Right forelimb (tissue), 1 donor: ENCODE results near the gene ZBTB44.
"Not testable (repeated sequence)": the region's sequence is repeated elsewhere in the genome, so short reads cannot be mapped to it uniquely, and the experiment has no call there.

Source experiments
- DNase-seq: peaks from one replicate; pipeline ENCODE4 v3.0.0-alpha.2; 2018

The ZBTB44 gene, protein sequence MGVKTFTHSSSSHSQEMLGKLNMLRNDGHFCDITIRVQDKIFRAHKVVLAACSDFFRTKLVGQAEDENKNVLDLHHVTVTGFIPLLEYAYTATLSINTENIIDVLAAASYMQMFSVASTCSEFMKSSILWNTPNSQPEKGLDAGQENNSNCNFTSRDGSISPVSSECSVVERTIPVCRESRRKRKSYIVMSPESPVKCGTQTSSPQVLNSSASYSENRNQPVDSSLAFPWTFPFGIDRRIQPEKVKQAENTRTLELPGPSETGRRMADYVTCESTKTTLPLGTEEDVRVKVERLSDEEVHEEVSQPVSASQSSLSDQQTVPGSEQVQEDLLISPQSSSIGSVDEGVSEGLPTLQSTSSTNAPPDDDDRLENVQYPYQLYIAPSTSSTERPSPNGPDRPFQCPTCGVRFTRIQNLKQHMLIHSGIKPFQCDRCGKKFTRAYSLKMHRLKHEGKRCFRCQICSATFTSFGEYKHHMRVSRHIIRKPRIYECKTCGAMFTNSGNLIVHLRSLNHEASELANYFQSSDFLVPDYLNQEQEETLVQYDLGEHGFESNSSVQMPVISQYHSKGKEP

DNA sequence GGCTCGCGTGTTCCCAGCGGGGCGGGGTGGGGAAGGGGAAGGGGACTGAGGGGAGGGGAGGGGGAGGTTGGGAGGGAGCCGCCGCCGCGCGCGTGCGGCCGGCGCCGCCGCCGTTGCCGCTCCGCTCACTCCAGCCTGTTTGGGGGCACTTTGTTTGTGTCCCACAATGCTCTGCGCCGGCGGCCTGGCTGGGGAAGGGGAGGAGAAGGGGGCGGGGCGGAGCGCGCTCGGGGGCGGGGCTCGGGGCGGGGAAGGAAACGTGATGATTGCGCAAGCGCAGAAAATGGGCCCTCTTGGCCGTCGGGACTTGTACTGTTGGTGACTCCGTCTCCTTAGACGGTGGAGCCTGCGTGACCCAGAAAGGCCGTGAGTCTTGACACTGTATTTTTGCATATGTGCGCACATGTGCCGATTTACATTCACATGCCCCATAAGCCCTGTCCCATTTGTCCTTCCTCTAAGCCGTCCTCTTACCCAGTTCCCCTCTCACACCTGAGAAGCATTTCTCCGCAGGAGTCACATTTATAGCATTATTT is at the start of gene ZBTB44:
TSS of gene ZBTB44 (minus strand) at position 168 of the 536 bp plus-strand sequence. CDS start 53,044 bp downstream, outside the sequence.
- DNase-seq = peak; percentile 96

DNA sequence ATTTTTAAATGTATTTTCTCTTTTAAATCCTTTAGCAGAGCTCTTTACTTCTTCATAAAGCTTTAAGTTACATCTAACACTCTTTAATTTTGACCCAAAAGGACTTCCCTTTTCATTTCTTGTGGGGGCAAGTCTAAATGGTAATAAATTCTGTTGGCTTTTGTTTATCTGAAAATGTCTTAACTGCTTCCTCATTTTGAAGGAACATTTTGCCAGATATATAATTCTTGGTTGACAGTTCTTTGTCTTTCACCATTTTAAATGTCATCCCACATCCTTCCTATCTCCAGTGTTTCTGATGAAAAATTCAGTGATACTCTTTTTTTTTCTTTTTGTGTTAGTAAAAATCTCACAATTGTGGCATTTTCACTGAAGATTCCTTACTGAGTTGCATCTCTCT is 44.7 kb upstream of the ZBTB44 start:
- no peak for DNase-seq

DNA sequence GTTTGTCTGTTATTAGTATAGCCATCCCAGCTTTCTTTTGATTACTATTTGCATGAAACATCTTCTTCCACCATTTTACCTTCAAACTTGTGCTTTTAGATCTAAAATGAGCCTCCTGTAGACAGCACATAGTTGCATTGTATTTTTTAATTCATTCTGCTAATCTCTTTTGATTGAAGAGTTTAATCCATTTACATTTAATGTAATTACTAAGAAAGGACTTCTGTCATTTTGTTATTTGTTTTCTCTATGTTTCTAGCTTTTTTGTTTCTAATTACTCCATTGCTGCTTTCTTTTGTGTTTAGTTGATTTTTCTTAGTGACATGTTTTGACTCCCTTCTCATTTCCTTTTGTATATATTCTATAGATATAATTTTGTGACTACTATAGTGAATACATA is 43.7 kb upstream of the ZBTB44 start:
- no peak for DNase-seq

DNA sequence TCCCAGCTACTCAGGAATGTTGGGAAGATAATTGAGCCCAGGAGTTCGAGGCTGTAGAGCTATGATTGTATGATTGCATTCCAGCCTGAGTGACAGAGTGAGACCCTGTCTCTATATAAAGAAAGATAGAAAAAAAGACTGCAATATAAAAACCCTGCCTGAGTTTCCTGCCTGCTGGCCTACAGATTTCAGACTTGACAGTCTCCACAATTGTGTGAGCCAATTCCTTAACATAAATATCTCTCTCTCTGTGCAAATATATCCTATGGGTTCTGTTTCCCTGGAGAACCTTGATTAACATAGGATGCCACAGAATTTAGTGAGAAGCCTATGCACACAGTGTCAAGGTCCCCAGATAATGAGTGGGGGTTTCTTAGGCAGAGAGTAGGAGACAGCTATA is 32.5 kb upstream of the ZBTB44 start:
- no peak for DNase-seq

DNA sequence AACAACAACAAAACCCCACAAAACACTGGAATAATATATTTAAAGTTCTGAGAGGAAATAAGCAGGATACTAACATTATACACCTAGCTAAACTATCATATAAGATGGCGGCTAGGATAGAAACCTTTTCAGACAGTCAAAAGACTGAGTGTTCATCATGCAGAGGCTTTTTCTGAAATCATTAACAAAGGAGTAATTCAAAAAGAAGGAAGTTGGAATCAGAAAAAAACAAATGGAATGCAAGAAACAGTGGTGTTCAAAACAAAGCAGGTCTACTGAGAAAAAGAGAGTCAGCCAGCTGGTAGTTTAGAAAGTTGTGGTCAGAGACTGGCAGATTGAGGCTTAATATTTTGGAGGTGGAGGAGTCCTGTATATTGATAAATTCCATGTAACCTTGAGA is 30.1 kb upstream of the ZBTB44 start:
- DNase-seq = no peak

DNA sequence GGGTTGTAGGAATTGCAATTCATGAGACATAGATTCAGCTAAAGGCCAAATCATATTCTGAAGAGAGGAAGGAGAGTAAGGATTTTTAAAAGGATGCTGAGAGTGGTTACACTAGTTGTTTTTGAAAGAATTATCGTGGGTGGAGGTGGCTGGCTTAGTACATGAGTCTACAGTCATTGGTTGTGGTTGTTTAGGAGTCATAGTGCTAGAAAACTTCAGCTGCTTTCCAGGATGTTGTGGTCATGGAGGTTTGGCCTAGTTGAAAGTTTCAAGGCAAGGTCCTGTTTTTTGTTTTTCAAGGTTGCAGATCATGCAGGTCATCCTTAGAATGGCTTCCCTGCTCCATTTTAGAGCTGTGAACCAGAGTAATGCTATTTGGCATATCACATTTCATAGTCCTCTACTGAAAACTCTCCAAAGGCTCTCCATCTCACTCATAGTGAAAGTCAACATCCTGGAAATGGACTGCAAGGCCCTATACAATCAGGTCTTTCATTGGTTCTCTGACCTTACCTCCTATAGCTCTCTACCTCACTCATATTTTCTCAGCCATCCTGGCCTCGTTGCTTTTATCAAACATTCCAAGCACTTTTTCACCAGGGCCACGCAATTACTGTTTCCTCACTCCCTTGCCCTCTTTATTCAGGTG is 26.1 kb upstream of the ZBTB44 start:
- DNase-seq = no peak

DNA sequence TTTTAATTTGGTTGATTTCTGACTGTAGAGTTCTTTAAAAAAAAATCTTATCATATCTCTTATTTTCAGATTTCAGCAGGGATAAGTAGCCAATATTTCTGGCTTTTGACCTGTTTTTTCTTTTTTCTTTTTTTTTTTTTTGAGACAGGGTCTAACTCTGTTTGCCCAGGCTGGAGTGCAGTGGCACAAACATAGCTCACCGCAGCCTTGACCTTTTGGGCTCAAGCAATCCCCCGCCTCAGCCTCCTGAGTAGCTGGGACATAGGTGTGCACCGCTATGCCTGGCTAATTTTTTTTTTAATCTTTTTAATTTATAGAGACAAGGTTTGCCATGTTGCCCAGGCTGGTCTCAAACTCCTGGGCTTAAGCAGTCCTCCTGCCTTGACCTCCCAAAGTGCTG is 23.9 kb upstream of the ZBTB44 start:
- DNase-seq = no peak

DNA sequence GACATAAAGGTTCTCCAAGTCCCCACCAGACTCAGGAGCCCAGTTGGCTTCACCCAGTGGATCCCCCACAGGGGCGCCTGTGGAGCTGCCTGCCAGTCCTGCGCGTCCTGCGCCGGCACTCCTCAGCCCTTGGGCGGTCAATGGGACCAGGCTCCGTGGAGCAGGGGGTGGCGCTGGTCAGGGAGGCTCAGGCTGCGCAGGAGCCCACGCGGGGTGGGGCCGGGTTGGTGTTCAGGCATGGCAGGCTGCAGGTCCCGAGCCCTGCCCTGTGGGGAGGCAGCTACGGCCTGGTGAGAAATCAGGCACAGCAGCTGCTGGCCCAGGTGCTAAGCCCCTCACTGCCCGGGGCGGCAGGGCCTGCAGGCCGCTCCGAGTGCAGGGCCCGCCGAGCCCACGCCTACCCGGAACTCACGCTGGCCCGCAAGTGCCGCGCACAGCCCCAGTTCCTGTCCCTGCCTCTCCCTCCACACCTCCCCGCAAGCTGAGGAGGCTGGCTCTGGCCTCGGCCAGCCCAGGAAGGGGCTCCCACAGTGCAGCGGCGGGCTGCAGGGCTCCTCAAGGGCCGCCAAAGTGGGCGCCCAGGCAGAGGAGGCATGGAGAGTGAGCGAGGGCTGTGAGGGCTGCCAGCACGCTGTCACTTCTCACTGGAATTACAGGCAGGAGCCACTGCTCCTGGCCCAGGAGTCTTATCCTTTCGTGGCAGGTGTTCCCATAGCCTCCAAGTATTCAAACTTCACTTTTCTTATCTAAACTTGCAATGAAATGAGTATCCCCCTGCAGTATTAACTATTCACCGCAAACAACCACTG is 22.8 kb upstream of the ZBTB44 start:
- no peak for DNase-seq

DNA sequence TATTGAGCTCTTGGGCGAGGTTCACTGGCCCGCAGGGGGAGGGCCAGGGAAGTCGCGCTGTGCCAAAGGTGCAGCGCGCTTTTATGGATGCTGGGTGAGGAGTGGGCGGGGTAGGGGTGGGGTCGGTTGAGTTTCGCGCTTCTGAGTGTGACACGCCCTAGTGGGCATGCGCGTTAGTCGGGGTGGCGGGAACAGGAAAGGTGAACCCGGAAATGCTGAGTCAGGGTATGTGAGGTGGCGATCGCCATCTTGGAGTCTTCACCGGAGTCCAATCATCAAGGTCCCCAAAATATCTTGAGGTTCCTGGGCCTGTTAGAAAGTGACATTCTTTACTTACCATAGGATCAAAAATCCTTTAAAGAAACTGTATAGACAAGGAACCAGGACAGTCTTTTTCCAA is 16.7 kb upstream of the ZBTB44 start:
- not testable (repeated sequence) for DNase-seq

DNA sequence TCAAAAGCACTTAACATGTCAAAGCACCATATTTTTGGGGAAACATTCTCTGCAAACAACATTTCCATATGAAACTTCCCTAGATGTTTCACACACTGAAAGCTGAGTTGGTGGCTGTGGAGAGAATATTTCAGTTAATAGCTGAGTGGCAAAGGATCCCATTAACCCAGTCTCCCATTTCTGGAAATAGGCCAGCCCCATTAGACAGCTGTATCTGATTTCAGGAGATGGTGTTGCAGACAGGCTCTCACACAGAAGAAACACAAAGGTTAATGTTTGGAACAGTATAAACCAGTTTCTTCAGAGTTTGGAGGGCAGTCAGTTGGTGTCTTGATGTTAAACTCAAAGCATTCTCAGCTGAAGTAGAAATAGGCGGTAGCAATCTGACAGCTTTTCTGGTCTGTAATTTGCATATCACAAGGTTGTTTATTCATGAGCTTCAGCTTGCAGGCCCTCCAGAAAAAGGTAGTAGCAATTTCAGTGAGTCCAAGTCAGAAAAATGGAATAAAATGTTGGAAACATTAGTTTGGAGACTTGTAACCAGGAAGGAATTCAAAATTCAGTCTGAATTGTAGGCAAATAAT is 15.5 kb upstream of the ZBTB44 start:
- no peak for DNase-seq

DNA sequence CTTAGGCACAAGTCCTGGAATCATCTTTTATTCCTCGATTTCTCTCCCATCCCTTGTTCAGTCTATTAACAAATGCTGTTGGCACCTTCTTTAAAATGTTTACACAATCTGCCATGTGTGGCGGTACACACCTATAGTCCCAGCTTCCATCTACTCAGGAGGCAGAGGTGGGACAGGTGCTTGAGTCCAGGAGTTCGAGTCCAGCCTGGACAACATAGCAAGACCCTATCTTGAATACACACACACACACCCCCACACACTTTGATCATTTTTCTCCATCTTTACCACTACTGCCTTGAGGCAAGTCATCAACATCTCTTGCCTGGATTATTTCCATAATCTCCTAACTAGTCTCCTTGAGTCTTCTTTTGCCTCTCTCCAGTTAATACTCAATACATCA is 13.7 kb upstream of the ZBTB44 start:
- no peak for DNase-seq

DNA sequence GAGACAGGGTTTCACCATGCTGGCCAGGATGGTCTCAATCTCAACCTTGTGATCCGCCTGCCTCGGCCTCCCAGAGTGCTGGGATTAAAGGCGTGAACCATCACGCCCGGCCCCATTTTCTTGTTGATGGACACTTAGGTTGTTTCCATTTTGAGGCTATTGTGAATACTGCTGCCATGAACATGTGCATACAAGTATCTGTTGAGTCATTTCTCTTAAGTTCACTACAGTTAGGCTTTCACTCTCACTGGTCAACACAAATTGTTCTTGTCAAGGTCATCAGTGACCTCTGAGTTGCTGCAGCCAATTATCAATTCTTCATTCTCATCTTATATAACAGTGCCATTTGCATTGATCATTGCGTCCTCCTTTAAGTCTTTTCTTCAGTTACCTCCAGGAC is 13.0 kb upstream of the ZBTB44 start:
- no peak for DNase-seq

DNA sequence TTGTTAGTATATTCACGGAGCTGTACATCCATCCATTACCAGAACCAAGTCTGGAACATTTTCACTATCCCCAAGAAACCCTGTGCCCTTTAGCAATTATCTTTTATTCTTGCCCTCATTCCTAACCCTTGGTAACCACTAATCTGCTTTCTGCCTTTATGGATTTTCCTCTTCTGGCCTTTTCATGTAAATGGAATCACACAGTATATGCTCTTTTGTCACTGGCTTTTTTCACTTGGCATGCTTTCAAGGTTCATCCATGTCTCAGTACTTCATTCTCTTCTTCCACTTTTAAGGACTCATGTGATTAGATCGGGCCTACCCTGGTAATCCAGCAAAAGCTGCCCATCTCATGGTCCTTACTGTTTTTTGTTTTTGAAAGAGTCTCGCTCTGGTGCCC is 11.0 kb upstream of the ZBTB44 start:
- no peak for DNase-seq

DNA sequence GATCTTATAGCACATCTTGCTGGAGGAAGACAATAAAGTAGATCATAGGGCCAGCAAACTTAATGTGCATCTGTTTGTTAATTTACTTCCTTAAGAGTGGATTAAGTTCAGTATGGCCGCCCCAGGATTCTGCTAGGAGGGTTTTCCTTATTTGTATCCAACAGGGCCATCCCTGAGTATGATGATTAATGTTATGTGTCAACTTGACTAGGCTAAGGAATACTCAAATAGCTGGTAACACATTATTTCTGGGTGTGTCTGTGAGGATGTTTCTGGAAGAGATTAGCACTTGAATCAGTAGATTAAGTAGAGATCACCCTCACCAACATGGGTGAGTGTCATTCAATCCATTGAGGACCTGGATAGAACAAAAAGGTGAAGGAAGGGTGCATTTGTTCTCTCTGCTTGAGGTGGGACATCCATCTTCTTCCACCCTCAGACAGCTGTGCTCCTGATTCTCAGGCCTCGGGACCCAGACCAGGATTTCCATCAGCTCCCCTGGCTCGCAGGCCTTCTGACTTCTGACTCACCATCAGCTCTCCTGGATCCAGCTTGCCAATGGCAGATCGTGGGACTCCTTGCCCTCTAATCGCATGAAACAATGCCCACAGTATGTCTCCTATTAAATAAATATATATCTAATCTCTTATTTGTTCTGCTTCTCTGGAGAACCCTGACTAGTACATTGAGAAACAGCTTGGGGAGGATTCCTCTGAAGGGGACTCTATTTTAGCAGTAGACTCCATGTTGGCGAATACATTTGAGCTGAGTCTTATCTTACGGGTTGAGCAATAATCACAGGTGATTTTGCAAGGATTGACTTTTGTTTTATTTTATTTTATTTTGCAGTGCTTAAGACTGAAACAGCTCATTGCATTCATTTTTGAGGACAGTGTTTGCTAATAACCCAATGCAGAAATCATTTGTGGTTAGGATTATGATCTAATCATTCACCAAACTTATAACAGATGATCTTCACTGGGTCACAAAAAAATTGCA is 9.0 kb upstream of the ZBTB44 start:
- no peak for DNase-seq

DNA sequence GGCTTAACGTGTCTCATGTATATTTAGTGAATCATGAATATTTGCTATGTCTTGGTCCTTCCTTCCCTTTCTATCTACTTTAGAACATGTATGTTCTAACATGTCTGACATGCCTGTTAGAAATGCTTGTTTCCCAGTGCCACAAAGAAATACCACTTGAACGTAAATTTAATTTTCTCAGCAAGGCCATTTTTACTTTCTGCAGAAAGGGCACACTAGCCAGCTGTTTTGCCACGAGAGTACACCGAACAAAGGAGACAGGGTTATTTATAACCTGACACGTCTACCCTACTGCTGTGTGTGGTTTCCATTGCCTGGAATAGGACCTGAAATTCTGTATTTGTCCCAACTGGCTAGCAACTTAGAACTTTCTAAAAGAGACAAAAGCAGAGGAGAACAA is 7.4 kb upstream of the ZBTB44 start:
- DNase-seq = no peak

DNA sequence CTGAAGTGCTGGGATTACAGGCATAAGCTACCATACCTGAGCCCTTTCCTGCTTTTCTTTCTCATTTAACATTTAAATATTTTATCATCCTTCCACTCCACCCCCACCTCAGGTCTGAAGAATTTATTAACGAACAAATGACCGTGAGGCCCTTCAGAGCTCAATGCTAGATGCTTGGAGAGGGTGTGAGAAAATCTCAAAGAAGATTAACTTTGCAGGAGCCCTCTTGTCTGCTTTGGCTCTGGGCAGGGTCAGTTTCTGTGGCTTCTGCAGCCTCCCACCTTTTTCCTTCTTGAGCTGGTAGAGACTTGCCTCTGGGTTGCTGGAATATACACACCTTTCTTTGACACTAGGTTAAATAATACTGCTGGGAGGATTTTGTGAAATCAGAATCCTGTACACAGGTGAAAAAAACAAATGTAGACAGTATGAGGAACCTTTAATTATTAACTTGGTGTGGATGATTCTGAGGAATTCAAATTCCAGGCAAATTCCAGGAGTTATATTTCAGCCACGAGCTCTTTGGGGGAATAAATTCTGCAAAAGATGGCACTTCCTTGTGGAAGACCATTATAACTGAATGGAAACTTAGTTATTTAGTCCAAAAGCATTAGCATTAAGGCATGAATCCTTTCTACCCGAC is 3.4 kb upstream of the ZBTB44 start:
- DNase-seq = no peak

DNA sequence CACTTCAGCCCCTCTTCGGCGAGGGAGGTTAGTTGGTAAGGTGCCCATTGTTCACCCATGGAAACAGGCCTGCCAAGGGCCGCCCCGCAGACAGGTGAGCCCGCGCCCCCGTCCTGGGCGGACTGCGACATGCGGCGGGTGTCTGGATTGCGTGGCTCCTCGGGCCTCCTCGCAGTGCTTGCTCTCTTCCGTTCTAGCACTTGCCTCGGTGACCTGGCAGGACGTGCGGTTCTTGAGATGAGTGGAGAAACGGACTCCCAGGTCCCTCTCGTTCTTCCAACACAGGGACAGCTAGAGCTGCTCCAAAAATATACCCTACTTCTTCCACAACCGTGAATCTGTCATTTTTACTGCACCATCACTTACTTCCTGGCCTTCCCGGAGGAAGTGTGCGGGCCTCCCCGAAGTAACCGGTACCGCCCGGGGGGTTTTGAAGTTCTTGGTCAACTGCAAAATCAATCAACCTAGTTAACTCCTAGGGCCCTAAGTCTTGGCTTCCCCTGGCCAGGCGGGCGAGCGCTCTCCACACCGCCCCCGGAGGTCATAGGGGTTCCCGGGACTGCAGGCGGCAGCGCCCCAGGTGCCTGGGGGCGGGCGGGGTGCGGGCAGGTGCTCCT is 745 bp upstream of the ZBTB44 start:
- DNase-seq = peak; percentile 44

DNA sequence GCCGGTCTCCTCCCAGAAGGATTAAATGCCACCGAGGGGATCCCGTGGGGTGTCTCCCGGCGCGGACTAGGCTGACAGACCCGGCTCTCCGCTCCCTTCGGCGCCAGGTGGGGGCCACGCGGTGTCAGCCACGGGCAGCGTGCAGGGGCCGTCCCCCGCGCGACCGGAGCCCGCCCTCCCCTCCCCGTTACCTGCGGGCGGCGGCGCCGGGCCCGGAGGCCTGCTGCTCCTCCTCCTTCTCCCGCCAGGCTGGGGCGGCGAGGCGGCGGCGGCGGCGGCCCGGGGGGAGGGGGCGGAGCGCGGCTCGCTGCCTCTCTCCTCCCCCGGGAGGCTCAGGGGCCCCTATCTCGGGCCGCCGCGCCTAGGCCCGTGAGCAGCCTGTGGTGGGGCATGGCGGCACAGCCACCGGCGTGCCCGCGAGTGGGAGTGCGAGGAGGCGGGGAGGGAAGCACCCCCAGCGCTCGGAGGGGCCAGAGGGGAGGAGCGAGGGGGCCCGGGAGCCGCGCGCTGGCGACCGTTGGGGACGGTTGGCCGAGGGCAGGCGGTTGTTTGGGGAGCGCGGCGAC is 450 bp downstream of the ZBTB44 start:
- peak; percentile 84 for DNase-seq

DNA sequence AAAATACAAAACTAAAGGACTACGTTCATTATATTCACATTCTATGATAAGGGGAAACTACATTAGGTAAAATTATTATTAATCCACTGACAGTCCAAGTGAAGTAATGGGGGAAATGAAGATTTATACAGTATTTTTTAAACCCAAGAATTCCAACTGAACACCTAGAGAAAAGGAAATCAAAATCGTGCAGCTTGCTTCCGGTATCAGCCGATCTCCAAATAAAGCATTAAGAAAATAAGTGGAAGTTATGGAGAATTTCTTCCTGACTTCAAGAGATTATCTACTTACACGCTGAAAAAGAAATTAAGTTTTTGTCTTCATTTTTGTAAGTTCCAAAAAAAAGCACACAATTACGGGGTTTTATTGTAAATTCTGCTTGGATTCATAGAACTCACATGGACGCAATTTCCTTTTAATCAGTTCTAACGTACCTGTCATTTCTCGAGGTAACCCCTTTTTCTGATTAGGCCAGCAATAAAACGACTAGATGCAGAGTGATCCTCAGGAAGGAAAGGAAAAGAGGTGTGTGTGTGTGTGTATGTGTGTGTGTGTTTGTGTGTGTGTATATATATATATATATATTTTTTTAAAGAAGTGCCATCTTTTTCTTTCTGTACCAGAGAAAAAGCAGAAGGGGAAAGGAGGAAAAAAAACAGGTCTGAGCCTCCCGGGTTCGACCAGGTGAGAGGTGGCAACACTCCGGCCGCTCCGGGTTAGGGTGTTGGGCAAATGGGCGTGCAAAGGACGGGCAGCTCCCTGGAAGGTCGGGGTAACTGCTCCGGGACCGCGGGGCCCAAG is 1.1 kb downstream of the ZBTB44 start:
- no peak for DNase-seq
